K562 (cell line): Measurements from ENCODE around the gene PDE1A. TPM values are rescaled to one million over a fixed set of nuclear protein-coding genes. Genes with fewer than 3 reads are reported as not detected.

Experiments
- ATAC-seq: fragments of 200-7000 bp; cut with Tn5 transposase; 3 replicates; pipeline ENCODE4 v1.9.1; 2020; ENCODE audit warnings: moderate library complexity
- BruUV-seq: library from RNA; stranded (reverse); fragments of 400-500 nt; replicated peaks from 2 replicates; lab custom pipeline; 2021; lab: Mats Ljungman, UMichigan
- CTCF ChIA-PET: fragments of 300-600 bp; formaldehyde crosslinking; extraction: SDS; loops from one replicate; lab custom pipeline; 2021; ENCODE audit warnings: low intra/inter-chr PET ratio; lab: Yijun Ruan, JAX
- POLR2A ChIA-PET: fragments of 300-600, 350-650 bp; sonication (Branson Sonifier 250); formaldehyde crosslinking; extraction: SDS; loops from one replicate; lab custom pipeline; 2021; ENCODE audit warnings: antibody characterized with exemption, inconsistent platforms; lab: Yijun Ruan, JAX
- DNase-seq, 4 experiments: peaks; one replicate each; pipeline versions ENCODE4 v3.0.0 to v3.0.0-alpha.2; 2011 to 2018; ENCODE audit warnings: low spot score in 3 of 4, mixed read lengths in 3 of 4; ENCODE audit errors: extremely low read depth in 1 of 4
- FAIRE-seq: peaks from 2 replicates; lab custom pipeline; 2011; peaks lifted over from hg19 to GRCh38; lab: Jason Lieb, UNC
- H2AFZ ChIP-seq: 2 replicates; pipeline ENCODE4 v1.6.0; 2011; ENCODE audit warnings: low read depth, low read length, control low read depth, inconsistent platforms
- H3K27ac ChIP-seq: fragments of 200-600 bp; 3 replicates; pipeline ENCODE4 v1.8.0; 2011; ENCODE audit warnings: low read depth, mild to moderate bottlenecking, control low read depth, inconsistent platforms, low read length, moderate library complexity, mixed read lengths; ENCODE audit errors: extremely low read depth
- H3K27me3 ChIP-seq, 2 experiments: fragments of 300-600 bp in 1 of 2; 2 replicates in 1 of 2; 3 replicates in 1 of 2; pipeline versions ENCODE4 v1.6.0 to v1.8.0; 2011; ENCODE audit warnings: inconsistent platforms in 2 of 2, low read length in 2 of 2, mild to moderate bottlenecking in 1 of 2, mixed read lengths in 1 of 2, moderate library complexity in 1 of 2; ENCODE audit not compliant: control insufficient read depth in 2 of 2, insufficient read depth in 2 of 2
- H3K36me3 ChIP-seq: fragments of 300-600 bp; 3 replicates; pipeline ENCODE4 v1.8.0; 2011; ENCODE audit warnings: mild to moderate bottlenecking, low read length, inconsistent platforms; ENCODE audit not compliant: control insufficient read depth, insufficient read depth
- H3K4me1 ChIP-seq, 2 experiments: fragments of 200-600 bp in 1 of 2; replicated peaks in 1 of 2; 2 replicates in 1 of 2; 3 replicates in 1 of 2; pipeline versions ENCODE4 v1.5.1 to v1.8.0; 2011; ENCODE audit warnings: inconsistent platforms in 2 of 2, low read length in 2 of 2, mild to moderate bottlenecking in 1 of 2, mixed read lengths in 1 of 2, moderate library complexity in 1 of 2; ENCODE audit not compliant: control insufficient read depth in 2 of 2, insufficient read depth in 2 of 2
- H3K4me2 ChIP-seq: 2 replicates; pipeline ENCODE4 v1.6.1; 2011; ENCODE audit warnings: low read length, control low read depth, inconsistent platforms, mixed read lengths; ENCODE audit not compliant: insufficient read depth
- H3K4me3 ChIP-seq: fragments of 200-600 bp; sonication (generic), shearing (Covaris generic); 2 replicates; pipeline ENCODE4 v1.5.1; 2016; ENCODE audit warnings: control low read depth, inconsistent platforms
- H3K79me2 ChIP-seq: fragments of 200-600 bp; 3 replicates; pipeline ENCODE4 v1.8.0; 2011; ENCODE audit warnings: low read length, inconsistent platforms; ENCODE audit not compliant: control insufficient read depth, insufficient read depth
- H3K9ac ChIP-seq, 2 experiments: 2 replicates each; pipeline versions ENCODE4 v1.6.0 to v1.6.1; 2011; ENCODE audit warnings: low read depth in 2 of 2, low read length in 2 of 2, control low read depth in 1 of 2, inconsistent platforms in 1 of 2, mild to moderate bottlenecking in 1 of 2, mixed read lengths in 1 of 2; ENCODE audit not compliant: insufficient read depth in 1 of 2
- H3K9me1 ChIP-seq: one replicate; pipeline ENCODE4 v1.6.0; 2011; ENCODE audit warnings: inconsistent platforms, mild to moderate bottlenecking, low read length, moderate library complexity; ENCODE audit not compliant: control insufficient read depth, insufficient read depth
- H3K9me3 ChIP-seq: replicated peaks from 2 replicates; pipeline ENCODE4 v1.5.1; 2011; ENCODE audit warnings: low read depth, low read length, inconsistent platforms; ENCODE audit not compliant: control insufficient read depth, insufficient read depth
- H4K20me1 ChIP-seq: replicated peaks from 2 replicates; pipeline ENCODE4 v1.6.1; 2011; ENCODE audit warnings: low read length, inconsistent platforms, mixed read lengths; ENCODE audit not compliant: control insufficient read depth, insufficient read depth
- ARID4B ChIP-seq: sonication (generic); formaldehyde crosslinking; IDR thresholded peaks from 2 replicates; pipeline ENCODE4 v1.8.0; 2022; ENCODE audit warnings: mild to moderate bottlenecking, missing genetic modification reagents
- CSDE1 ChIP-seq, 2 experiments: fragments of 450-650 bp; IDR thresholded peaks; 2 replicates each; pipeline ENCODE4 v1.6.1; 2016; ENCODE audit warnings: mild to moderate bottlenecking in 1 of 2
- ELF4 ChIP-seq: fragments of 450-650 bp; formaldehyde crosslinking; IDR thresholded peaks from 2 replicates; pipeline ENCODE4 v1.4.0; 2022; ENCODE audit warnings: missing genetic modification characterization
- GTF2F1 ChIP-seq: IDR thresholded peaks from 2 replicates; pipeline ENCODE4 v1.6.1; 2011; ENCODE audit warnings: low read depth, low read length, improper control_type of control experiment
- KLF1 ChIP-seq: fragments of 450-650 bp; IDR thresholded peaks from 2 replicates; pipeline ENCODE4 v1.6.1; 2016; ENCODE audit warnings: missing genetic modification characterization, missing compliant biosample characterization
- MTA2 ChIP-seq: fragments of 450-650 bp; IDR thresholded peaks from 2 replicates; pipeline ENCODE4 v1.6.1; 2016; ENCODE audit warnings: low read depth
- NONO ChIP-seq, 2 experiments: fragments of 200-400 bp in 1 of 2; fragments of 450-650 bp in 1 of 2; formaldehyde crosslinking in 1 of 2; IDR thresholded peaks; 2 replicates each; pipeline ENCODE4 v1.6.1; 2017; ENCODE audit warnings: low read depth in 2 of 2, mild to moderate bottlenecking in 2 of 2, moderate library complexity in 2 of 2, low read length in 1 of 2
- NR2C2 ChIP-seq, 2 experiments: fragments of 200-800 bp in 1 of 2; sonication (Bioruptor generic) in 1 of 2; sonication (generic) in 1 of 2; formaldehyde crosslinking in 1 of 2; IDR thresholded peaks; 2 replicates each; pipeline versions ENCODE4 v1.6.1 to v1.8.0; 2016 to 2022; ENCODE audit warnings: mild to moderate bottlenecking in 1 of 2, missing compliant biosample characterization in 1 of 2, missing genetic modification characterization in 1 of 2, missing genetic modification reagents in 1 of 2
- SIRT6 ChIP-seq: IDR thresholded peaks from one replicate; pipeline ENCODE4 v1.6.1; 2012; ENCODE audit warnings: low read depth, mild to moderate bottlenecking, control low read depth, inconsistent platforms, low read length, moderate library complexity
- TGIF2 ChIP-seq: sonication (generic); formaldehyde crosslinking; IDR thresholded peaks from 2 replicates; pipeline ENCODE4 v1.8.1; 2022; ENCODE audit warnings: mild to moderate bottlenecking, missing genetic modification reagents, moderate library complexity
- TRIM28 ChIP-seq: fragments of 450-650 bp; IDR thresholded peaks from 2 replicates; pipeline ENCODE4 v1.6.1; 2017
- ZC3H8 ChIP-seq: fragments of 450-650 bp; IDR thresholded peaks from 2 replicates; pipeline ENCODE4 v1.6.1; 2017
- ZNF224 ChIP-seq: sonication (generic); formaldehyde crosslinking; IDR thresholded peaks from 2 replicates; pipeline ENCODE4 v1.8.0; 2022; ENCODE audit warnings: mild to moderate bottlenecking, missing genetic modification reagents
- WGBS: fragments of 100-300 bp; shearing (Covaris generic); methylation state at CpG from one replicate; pipeline ENCODE4 v1.1.6; 2016; ENCODE audit warnings: low coverage, mixed read lengths; ENCODE audit not compliant: insufficient coverage; ENCODE audit errors: missing lambda C conversion rate; 5-methylcytosine and 5-hydroxymethylcytosine counted together
- in situ Hi-C: fragments of 300-500 bp; cut with MboI; formaldehyde crosslinking; loops from 4 replicates; pipeline ENCODE4 v1.15.0; 2018; ENCODE audit warnings: inconsistent platforms, mixed read lengths
- intact Hi-C: fragments of 100-400 bp; cut with micrococcal nuclease; formaldehyde crosslinking; loops from 2 replicates; pipeline ENCODE4 v1.14.2; 2022
- polyA plus RNA-seq, 8 experiments: library from polyadenylated mRNA; depleted of rRNA in 4 of 8; stranded (reverse) in 5 of 8; unstranded in 3 of 8; fragments of >200 nt; fragmentation: Nextera tagmentation in 2 of 8; fragmentation: Illumina TruSeq in 1 of 8; extraction: Ambion mirVana in 2 of 8; extraction: Trizol in 1 of 8; gene quantifications; 2 replicates each; pipeline versions ENCODE4 v1.2.1 to v1.2.3, GENCODE V29; 2011 to 2014; ENCODE audit warnings: inconsistent platforms in 1 of 8, missing spikeins in 1 of 8
- total RNA-seq, 7 experiments: library from RNA; depleted of rRNA in 6 of 7; stranded (reverse); fragments of >200 nt in 6 of 7; fragmentation: Illumina TruSeq in 2 of 7; extraction: Trizol in 2 of 7; gene quantifications; 2 replicates each; pipeline versions ENCODE4 v1.2.1 to v1.2.3, GENCODE V29; 2011 to 2021; ENCODE audit warnings: low replicate concordance in 1 of 7
- TF ChIP-seq, protein P1 (sequence below): fragments of 250-450 bp; sonication (Bioruptor Pico); IDR thresholded peaks from 2 replicates; pipeline ENCODE4 v1.4.0; 2020; ENCODE audit warnings: borderline replicate concordance
- TF ChIP-seq, protein P2 (sequence below): sonication (generic); formaldehyde crosslinking; IDR thresholded peaks from 2 replicates; pipeline ENCODE4 v1.8.0; 2022; ENCODE audit warnings: missing genetic modification reagents, mild to moderate bottlenecking, moderate library complexity, borderline replicate concordance

PDE1A gene
- total and polyA plus RNA-seq, 9 of the 15 experiments (the other 6 are each of a cell fraction or from before 2014, with no cell fraction given): 0.14 to 0.91 (median 0.32) TPM

- no peak for TF ChIP-seq ARID4B
- TF ChIP-seq, all 486 proteins: peak for 0
Measured at GRCh38 chr2:182167882-182168281, 259.0 kb downstream of the PDE1A start (continued).

- 3% methylated on average over 2 of the region's 2 CpGs for WGBS
- no TSS peak for BruUV-seq
- TF ChIP-seq NONO (IDR thresholded peaks at IDR 0.05; ENCODE audit: low read depth in 2 of 2, low read length in 1 of 2) (no peak), TRIM28 (no peak), ELF4 (CRISPR knock-in tag) (no peak), ZNF224 (CRISPR knock-in tag) (no peak), ZC3H8 (no peak), MTA2 (no peak), SIRT6 (no peak), NR2C2 (CRISPR knock-in tag; IDR thresholded peaks at IDR 0.05) (no peak), NR2C2 (tag; IDR thresholded peaks at IDR 0.05) (no peak), GTF2F1 (no peak), TGIF2 (no peak), CSDE1 (IDR thresholded peaks at IDR 0.05) (no peak), KLF1 (tag) (no peak)
- TF ChIP-seq, protein P1, sequence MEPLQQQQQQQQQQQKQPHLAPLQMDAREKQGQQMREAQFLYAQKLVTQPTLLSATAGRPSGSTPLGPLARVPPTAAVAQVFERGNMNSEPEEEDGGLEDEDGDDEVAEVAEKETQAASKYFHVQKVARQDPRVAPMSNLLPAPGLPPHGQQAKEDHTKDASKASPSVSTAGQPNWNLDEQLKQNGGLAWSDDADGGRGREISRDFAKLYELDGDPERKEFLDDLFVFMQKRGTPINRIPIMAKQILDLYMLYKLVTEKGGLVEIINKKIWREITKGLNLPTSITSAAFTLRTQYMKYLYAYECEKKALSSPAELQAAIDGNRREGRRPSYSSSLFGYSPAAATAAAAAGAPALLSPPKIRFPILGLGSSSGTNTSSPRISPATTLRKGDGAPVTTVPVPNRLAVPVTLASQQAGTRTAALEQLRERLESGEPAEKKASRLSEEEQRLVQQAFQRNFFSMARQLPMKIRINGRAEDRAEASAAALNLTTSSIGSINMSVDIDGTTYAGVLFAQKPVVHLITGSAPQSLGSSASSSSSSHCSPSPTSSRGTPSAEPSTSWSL (CRISPR knock-in tag): no peak
- TF ChIP-seq, protein P2, sequence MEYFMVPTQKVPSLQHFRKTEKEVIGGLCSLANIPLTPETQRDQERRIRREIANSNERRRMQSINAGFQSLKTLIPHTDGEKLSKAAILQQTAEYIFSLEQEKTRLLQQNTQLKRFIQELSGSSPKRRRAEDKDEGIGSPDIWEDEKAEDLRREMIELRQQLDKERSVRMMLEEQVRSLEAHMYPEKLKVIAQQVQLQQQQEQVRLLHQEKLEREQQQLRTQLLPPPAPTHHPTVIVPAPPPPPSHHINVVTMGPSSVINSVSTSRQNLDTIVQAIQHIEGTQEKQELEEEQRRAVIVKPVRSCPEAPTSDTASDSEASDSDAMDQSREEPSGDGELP (CRISPR knock-in tag): no peak
Measured at GRCh38 chr2:182166841-182167240, 260.0 kb downstream of the PDE1A start.

More at GRCh38 chr2:182166841-182167240, 260.0 kb downstream of the PDE1A start:
- Histone ChIP-seq H3K4me3 (no peak overlapping the region), H3K27me3 (no peaks in the 10 kb centered on the region), H3K9me1 (no peaks in the 10 kb centered on the region), H3K27ac (no peak overlapping the region), H2AFZ (no peak overlapping the region), H3K4me2 (no peak overlapping the region), H3K79me2 (no peaks in the 10 kb centered on the region), H4K20me1 (no peaks in the 10 kb centered on the region), H3K4me1 (no peaks in the 10 kb centered on the region), H3K9me3 (no peaks in the 10 kb centered on the region), H3K9ac (no peak overlapping the region), H3K36me3 (no peaks in the 10 kb centered on the region)
- CTCF ChIA-PET: no interaction called here
- no peak for DNase-seq
- in situ Hi-C loops: no loop called here
- intact Hi-C loops: no loop called here
- no peak for ATAC-seq
- POLR2A ChIA-PET: no interaction called here
- no peak for FAIRE-seq
